VCaP (cell line): ENCODE measurements around the gene ATP5PF.
A peak's percentile ranks its signal among the peaks of the same experiment; 100 is the strongest.
"Not testable (repeated sequence)": the region's sequence is repeated elsewhere in the genome, so short reads cannot be mapped to it uniquely, and the experiment has no call there.

Experiments used
- H3K27ac ChIP-seq: fragments of 450-650 bp; 2 replicates; pipeline ENCODE4 v1.5.1; 2017
- TF ChIP-seq, protein P1 (sequence below): fragments of 450-650 bp; conservative IDR thresholded peaks from 2 replicates; pipeline ENCODE4 v1.5.1; 2017; ENCODE audit warnings: mild to moderate bottlenecking, moderate library complexity

Gene ATP5PF

GRCh38 chr21:25734904-25735645 is at the start of gene ATP5PF, which contains the start of gene GABPA:
Gene ATP5PF (minus strand): TSS chr21:25734904. CDS start chr21:25729794, 5,110 bp downstream.
Gene GABPA (plus strand): TSS chr21:25734972. CDS start chr21:25741599, 6,627 bp downstream.
- H3K27ac ChIP-seq = peak within 1 kb of the TSS; percentile 100
- TF ChIP-seq, protein P1, sequence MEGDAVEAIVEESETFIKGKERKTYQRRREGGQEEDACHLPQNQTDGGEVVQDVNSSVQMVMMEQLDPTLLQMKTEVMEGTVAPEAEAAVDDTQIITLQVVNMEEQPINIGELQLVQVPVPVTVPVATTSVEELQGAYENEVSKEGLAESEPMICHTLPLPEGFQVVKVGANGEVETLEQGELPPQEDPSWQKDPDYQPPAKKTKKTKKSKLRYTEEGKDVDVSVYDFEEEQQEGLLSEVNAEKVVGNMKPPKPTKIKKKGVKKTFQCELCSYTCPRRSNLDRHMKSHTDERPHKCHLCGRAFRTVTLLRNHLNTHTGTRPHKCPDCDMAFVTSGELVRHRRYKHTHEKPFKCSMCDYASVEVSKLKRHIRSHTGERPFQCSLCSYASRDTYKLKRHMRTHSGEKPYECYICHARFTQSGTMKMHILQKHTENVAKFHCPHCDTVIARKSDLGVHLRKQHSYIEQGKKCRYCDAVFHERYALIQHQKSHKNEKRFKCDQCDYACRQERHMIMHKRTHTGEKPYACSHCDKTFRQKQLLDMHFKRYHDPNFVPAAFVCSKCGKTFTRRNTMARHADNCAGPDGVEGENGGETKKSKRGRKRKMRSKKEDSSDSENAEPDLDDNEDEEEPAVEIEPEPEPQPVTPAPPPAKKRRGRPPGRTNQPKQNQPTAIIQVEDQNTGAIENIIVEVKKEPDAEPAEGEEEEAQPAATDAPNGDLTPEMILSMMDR = no peak

DNA sequence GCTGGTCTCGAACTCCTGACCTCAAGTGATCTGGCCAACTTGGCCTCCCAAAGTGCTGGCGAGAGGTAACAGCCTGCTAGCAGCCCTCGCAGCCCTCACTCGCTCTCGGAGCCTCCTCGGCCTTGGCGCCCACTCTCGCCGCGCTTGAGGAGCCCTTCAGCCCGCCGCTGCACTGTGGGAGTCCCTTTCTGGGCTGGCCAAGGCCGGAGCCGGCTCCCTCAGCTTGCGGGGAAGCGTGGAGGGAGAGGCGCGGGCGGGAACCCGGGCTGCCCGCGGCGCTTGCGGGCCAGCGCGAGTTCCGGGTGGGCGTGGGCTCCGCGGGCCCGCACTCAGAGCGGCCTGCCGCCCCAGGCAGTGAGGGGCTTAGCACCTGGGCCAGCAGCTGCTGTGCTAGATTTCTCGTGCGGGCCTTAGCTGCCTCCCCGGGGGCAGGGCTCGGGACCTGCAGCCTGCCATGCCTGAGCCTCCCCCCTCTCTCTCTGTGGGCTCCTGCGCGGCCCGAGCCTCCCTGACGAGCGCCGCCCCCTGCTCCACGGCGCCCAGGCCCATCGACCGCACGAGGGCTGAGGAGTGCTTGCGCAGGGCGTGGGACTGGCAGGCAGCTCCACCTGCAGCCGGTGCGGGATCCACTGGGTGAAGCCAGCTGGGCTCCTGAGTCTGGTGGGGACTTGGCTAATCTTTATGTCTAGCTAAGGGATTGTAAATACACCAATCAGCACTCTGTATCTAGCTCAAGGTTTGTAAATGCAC is 43.6 kb upstream of the ATP5PF start:
- not testable (repeated sequence) for H3K27ac ChIP-seq

GRCh38 chr21:25776440-25776839 is 41.7 kb upstream of the ATP5PF start:
- TF ChIP-seq, protein P1 = no peak
- H3K27ac ChIP-seq = no peak overlapping the region

DNA sequence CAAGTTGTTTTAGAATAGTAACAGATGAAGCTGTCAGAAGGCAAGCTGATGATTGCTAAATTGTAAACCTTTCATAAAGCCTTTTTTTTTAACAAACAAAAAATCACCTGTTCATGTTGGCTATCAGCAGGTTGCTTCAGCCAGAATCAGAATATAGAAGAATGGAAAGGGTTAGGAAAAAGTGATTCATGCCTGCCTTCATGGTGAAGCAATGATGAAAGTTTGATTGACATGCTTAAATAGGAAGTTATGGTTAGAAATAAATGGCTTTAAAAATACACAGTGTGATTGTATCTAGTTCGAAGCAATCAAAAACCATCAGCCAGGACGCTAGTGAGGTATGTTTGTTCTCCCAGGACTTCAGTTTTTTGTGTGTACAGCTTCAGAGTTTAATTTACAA is 38.0 kb upstream of the ATP5PF start:
- H3K27ac ChIP-seq = peak overlapping the region; percentile 45
- TF ChIP-seq, protein P1 = no peak

DNA sequence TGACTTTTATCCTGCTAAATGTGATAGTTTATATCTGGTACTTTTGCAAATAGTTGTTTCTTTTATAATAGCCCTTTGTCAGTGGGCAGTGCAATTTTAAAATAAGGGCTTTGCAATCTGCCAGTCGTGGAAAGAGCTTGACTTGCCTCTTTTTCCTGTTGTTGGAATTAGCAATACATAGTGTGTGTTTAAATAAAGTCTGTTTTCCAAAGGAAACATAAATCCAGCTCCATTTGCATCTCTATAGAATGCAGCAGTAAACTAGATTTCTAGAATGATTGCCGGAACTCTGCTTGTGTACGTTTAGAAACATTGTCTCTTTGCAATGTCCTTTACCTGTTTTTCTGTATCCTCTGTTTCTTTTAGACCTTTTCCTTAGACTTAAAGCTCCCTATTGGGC is 33.2 kb upstream of the ATP5PF start:
- H3K27ac ChIP-seq = no peak overlapping the region
- TF ChIP-seq, protein P1 = no peak

- TF ChIP-seq, protein P1 = no peak
- no peak overlapping the region for H3K27ac ChIP-seq
Observed at GRCh38 chr21:25764065-25764464, 29.4 kb upstream of the ATP5PF start.

GRCh38 chr21:25760677-25761076 is 26.0 kb upstream of the ATP5PF start:
- H3K27ac ChIP-seq = no peak overlapping the region
- TF ChIP-seq, protein P1 = no peak

DNA sequence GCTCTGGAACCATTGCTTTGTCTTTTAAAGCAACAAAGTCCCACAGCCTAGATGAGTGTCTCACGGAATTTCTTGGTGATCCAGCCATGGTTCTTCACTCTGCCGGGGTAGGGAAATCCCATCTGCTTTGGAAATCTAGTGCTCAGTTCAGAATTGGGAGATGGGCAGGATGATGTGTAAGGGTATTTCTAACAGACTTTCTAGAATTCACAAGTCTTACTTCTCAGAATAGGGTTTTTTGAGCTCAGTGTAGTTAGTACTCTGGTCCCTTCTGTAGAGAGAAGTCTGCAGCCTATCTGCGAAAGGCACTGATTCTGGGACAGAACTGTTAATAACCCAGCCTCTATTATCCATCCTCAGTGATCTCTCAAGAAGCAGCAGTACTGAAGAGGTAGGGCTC is 25.4 kb upstream of the ATP5PF start:
- TF ChIP-seq, protein P1 = no peak

More for the DNA sequence above, 25.4 kb upstream of the ATP5PF start:
- H3K27ac ChIP-seq = no peak overlapping the region
